RKO (cell line): ENCODE measurements around the gene RBM41.

Experiments used
- DNase-seq: peaks from one replicate; pipeline ENCODE4 v3.0.0-alpha.2; 2016; ENCODE audit warnings: low spot score

Gene RBM41

GRCh38 chrX:107029752-107030151 is 88.9 kb downstream of the RBM41 start:
- DNase-seq: no peak

- peak; percentile 41 for DNase-seq
These were observed 93.1 kb downstream of the RBM41 start for GRCh38 chrX:107025545-107025944.

GRCh38 chrX:107014936-107015335 is 103.7 kb downstream of the RBM41 start:
- no peak for DNase-seq
